Activated T-cell treated with anti-CD3 and anti-CD28 coated beads, Interleukin-2, amount 50 U/mL, for 48 hours (primary cell): ENCODE measurements around the gene CA6.
A peak's percentile ranks its signal among the peaks of the same experiment; 100 is the strongest.
"Not testable (repeated sequence)": the region's sequence is repeated elsewhere in the genome, so short reads cannot be mapped to it uniquely, and the experiment has no call there.

ENCODE experiments used
- DNase-seq, 2 experiments: peaks; one replicate each; pipeline ENCODE4 v3.0.0-alpha.2; 2020

Gene CA6

DNA sequence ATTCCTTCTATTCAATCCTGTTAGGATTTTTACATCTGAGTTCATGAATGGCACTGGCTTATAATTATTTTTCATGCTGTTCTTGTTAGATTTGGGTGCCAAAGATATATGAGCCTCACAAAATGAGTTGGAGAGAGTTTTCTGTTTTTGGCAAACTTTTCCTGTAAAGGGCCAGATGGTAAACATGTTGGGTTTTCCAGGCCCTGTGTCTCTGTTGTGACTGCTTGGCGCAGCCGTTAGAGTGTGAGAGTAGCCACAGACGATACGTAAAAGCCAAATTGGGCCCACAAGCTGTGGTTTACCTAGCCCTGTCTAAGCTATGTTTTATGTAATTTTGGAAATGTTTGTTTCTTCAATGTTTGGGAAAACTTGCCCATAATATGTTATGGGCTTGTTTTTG is 15.6 kb upstream of the CA6 start:
- no peak for DNase-seq

DNA sequence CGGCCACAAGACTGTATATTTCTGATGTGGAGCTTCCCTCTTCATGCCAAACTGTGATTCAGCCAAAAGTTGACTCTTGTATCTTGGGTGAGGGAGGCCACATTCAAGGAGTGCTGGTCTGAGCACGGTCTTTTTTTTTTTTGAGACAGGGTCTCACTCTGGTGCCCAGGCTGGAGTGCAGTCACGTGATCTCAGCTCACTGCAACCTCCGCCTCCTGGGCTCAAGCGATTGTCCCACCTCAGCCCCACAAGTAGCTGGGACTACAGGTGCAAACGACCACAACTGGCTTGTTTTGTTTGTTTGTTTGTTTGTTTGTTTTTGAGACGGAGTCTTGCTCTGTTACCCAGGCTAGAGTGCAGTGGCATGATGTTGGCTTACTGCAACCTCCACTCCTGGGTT is 8.6 kb upstream of the CA6 start:
- DNase-seq, result not testable (repeated sequence)

DNA sequence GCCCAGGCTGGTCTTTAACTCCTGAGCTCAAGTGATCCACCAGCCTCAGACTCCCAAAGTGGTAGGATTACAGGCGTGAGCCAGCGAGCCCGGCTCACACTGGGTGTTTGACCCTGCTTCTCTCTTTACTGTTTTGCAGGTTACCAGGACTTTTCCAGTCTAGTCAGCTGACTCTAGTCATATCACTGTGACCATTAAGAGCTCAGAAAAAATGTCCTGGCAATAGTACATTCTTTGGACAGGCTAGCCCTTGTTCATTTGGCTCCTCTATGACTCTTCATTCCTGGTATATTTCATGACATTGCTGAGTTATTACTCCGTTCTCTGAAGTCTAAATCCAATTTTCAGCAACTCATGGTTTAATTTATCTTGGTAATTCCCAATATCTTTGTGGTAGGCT is 8.0 kb upstream of the CA6 start:
- DNase-seq, result no peak

DNA sequence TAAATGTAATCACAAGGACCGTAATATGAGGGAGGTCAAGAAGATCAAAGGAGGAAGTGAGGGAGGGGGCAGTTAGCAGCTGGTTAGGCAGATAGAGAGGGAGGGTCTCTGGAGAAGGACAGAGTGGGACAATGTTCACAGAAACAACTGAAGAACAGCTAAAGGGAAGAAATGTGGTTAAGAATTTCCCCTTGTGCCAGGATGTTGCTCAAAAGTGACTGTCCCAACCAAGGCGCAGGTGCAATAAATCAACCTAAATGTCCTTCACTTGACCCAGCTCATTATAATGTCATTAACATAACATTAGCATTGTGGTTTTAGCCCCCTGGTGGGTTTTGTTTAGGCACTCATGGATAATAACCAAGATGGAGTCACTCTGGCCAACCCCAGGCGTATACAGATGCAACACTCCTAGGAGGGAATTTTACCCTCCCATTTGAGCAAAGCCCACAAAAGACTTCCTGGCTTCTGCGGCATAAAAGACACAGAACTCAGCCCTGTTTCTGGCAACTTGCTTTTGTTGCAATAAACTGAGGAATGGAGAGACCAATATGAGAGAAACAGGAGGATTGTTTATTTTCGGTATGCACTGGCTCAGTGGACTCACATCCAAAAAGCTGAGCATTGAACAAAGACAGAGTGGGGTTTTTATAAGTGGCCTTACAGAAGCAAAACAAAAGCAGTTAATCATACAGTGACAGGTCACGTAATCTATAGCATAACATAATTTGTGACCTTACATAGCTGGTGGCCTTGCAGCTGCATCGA is 7.3 kb upstream of the CA6 start:
- no peak for DNase-seq

DNA sequence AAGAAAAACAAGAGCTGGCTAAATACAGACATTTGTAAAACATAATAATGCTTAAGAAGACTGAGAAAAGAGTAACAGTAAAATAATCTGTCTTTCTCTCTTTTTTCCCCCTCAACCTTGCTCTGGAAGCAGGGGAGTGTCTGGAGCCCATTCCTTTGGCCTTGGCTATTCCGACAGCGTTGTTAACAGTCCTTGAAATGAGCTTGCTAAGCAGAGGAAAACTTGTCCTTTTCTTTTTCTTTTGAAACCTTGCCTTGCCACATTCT is 6.7 kb upstream of the CA6 start:
- DNase-seq, result no peak

DNA sequence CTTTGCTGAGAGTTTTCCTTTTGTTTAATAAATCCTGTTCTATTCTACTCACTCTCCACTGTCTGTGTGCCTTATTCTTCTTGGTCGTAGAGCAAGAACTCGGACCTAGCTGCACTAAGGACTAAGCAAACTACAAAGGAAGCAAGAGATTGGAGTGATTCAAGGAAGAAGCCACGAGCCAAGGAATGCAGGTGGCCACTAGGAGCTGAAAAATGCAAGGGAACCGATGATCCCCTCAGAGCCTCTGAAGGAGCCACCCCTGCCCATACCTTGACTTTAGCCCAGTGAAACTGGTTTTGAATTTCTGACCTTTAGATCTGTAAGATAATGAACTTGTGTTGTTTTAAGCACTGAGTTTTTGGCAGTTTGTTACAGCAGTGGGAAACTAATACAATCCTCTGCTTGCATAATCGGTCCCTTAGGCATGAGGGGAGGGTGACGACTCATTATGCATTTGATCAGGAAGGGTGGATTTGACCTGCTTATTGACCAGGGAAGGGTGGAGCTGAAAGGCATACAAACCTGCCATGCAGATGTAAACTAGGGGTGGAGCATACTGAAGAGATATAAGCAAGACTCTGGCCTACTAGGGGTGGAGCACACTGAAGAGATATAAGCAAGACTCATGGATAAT is 6.2 kb upstream of the CA6 start:
- DNase-seq, result no peak

DNA sequence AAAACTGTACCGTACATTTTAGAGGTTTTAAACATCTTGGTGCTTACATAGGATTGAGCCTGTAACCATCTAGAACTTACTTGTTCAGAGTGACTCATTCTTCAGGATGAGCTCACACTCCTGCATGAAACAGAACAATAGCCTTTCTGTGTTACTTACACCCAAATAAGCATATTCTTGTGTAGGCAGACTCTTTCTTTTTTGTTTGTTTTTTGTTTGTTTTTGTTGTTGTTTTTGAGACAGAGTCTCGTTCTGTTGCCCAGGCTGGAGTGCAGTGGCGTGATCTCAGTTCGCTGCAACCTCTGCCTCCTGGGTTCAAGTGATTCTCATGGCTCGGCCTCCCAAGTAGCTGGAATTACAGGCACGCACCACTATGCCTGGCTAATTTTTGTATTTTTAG is 3.8 kb upstream of the CA6 start:
- DNase-seq, result no peak

DNA sequence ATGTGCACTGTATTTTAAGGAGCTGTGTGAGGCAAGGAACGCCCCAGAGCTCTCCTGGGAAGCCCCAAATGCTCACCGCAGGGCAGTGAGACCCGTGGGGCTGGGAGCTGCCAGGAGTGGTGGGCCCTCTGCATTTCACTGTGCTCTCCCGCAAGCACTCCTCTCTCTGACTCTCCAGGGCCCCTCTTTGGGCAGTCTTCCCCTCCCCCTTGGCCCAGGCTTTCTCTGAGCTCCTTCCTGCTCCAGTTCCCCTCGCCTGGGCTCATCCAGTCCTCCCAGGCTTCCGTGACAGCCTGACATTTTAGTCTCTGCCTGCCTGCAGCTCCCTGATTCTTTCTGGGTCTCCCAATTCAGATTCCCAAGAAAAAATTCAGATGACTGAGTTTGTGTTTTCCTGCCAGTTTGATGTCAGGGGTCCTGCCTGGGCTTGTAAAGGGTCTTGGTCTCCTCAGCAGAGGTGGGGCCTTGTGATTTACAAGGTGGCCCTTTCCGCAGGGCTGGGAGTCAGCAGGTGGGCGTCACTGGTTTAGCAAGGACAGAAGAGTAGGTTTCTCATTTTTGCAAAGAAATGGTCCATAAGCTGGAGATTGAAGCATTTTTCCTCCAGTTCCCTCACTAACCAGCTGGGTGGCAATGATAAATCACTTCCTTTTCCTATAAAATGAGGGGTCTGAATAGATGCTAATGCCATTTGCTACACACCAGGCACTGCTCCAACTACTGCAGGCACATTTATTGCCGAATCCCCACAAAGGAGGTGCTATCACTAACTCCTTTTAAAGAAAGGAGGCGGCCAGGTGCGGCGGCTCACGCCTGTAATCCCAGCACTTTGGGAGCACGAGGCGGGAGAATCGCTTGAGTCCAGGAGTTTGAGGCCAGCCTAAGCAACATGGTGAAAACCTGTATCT is 1.9 kb upstream of the CA6 start:
- no peak for DNase-seq

DNA sequence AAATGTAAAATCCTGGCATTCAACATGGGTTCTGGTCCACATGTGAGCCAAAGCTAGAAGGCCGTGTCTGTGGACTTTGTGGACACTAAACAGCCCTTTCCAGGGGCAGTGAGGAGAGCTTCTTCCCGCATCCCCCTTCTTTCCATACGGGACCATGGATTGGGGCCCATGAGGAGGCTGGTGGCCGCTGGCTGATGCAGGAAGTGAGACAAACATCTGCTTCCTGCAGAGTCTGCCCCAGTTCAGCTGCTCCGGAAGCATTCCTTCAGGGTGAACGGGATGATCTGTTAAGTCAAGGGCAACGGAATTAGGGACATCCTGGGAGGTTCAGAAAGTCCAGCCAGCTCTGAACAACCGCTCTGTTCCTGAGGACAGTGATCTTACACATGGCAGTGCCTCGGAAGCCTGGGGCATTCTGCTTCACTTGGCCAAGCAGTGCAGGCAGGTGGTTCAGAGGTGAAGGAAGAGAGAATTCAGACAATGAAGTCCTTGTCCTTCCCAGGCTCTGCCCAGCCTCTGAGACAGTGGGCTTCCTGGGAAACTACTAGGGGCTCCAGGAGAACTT is 1.5 kb downstream of the CA6 start:
- DNase-seq, result peak; percentile 58 to 61

DNA sequence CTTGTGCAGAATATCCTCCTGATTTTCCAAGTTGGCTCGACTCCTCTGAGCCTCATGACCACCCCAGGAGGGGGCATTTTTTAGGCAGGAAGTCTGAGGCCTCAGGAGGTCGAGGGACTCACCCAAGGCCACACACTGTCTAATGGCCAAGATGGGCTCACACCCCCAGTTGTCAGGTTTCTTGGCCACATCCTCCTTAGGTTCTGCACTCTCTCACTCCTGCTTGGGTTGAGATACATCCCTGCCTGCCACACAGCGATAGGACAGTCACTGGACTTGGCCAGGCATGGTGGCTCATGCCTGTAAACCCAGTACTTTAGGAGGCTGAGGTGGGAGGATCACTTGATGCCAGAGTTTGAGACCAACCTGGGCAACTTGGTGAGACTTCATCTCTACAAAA is 4.6 kb downstream of the CA6 start:
- DNase-seq, result no peak

DNA sequence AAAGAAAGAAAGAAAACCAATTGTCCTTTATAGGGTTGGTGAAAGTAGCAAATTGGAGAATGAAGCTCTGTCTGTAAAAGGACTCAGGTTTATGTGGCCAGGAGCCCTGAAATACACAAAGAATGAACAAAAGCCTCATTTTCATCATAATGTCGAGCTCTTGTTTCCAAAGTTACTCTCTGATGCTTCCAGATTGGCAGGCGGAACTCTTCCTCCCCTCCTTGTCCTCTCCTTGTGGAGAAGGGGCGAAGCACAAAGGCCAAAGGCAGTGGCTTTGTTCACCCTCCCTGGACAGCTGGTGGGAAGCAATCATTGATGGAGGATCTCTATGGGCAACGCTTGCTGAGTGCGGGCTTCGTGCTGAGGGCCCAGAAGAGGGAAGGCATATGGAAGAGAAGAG is 5.6 kb downstream of the CA6 start:
- no peak for DNase-seq

DNA sequence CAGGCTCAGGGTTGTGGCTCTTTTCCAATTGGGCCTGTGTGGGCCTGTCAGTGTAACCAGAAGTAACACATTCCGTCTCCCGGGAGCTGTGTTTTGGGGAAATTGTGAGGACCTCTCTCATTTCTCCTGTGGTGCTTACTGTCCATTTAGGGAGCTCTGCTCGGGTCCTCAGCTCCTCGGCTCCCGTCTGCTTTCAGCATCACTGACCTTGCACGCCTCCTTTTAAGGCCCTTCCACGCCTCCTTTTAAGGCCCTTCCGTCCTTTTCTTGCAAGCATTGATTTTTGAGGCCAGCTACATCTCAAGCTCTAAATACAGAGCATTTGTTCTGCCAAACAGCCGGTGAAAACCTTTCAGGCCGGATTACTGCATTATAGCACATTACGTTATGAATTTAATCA is 9.7 kb downstream of the CA6 start:
- DNase-seq, result no peak

DNA sequence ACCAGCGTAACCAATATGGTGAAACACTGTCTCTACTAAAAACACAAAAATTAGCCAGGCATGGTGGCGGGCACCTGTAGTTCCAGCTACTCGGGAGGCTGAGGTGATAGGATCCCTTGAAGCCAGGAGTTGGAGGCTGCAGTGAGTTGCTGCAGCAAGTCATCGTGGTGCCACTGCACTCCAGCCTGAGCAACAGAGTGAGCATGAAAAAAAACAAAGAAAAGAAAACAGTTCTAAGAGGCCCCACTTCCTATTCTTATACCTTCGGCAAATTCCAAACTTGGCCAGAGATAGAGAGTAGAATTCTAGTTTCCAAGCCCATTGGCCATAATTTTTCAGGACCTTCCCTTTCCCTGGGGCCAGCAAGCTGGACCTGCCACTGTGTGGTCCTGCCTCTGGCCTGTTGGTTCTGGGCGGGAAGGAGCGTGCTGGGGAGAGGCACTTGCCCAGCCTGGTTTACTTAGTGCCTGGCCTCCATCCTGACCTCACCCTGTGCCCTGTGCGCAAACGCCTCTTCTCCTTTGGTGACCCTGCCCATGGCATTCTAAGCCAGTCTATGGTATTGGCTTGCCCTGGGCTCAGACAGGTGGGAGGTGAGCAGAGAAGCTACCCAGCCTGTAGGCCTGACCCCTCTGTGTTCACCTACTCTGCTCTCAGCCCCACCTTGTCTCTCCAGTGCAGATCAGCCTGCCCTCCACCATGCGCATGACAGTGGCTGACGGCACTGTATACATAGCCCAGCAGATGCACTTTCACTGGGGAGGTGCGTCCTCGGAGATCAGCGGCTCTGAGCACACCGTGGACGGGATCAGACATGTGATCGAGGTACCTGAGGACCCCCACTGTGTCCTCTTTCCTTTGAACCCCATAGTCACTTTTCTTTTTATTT is 11.0 kb downstream of the CA6 start:
- DNase-seq, result no peak

DNA sequence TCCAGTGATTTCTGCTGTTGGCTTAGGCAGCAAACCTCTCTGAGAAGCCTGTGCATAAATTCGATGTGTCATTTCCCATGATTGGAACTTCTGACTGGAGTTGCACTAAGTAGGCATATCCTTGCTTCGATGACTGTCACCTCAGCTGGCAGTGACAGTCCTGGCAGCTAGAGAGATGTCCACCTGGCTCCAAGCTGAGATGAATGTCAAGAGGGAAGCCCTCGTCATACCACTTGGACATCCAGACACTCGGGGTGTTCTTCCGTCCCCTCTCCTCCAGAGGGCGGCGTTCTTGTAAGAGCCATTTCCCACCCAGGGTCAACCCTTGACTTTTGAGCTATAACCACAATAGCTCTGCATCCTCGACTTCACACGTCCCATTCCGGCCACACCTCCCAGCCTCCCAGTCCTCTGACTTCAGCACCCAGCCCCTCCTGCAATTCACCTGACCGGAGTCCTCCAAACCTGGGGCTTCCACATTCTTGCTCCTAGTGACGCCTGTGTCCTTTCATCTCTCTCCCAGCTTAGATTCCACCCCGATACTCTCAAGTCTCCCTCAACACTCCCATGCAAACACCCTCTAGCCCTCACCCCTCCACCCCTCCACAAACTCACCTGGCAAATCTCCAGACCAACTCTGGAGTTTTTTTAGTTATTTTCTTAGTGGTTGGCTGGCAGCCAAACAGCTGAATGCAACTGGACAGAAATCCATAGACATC is 17.3 kb downstream of the CA6 start:
- peak; percentile 73 to 75 for DNase-seq

DNA sequence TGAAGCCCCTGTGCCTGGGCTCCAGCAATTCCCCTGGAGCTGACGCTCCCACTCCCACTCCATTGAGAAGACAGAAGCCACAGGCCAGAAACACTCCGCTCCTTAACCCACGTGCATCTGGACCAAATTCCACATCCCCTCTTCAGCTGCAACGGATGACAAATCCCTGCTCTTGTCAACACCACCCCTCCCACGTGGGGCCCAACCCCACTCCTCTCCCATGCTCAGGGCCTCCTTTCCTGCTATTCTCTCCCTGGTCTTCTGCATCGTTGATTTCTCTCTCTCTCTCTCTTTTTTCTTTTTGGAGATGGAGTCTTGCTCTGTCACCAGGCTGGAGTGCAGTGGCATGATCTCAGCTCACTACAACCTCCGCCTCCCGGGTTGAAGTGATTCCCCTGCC is 18.3 kb downstream of the CA6 start:
- DNase-seq, result no peak

DNA sequence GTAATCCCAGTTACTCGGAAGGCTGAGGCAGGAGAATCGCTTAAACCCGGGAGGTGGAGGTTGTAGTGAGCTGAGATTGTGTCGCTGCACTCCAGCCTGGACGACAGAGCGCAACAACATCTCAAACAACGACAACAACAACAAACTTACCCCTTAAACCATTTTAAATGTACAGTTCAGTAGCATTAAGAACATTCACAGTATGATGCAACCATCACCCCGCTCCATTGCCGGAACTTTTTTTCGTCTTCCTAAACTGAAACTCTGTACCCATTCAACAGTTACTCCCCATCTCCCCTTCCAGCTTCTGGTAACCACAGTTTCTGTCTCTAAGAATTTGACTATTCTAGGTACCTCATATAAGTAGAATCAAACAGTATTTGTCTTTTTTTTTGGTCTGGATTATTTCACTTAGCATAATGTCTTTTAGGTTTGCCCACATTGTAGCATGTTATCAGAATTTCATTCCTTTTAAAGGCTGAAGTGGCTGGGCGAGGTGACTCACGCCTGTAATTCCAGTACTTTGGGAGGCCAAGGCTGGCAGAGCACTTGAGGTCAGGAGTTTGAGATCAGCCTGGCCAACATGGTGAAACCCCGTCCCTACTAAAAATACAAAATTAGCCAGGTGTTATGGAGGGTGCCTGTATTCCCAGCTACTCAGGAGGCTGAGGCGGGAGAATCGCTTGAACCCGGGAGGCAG is 19.6 kb downstream of the CA6 start:
- no peak for DNase-seq

DNA sequence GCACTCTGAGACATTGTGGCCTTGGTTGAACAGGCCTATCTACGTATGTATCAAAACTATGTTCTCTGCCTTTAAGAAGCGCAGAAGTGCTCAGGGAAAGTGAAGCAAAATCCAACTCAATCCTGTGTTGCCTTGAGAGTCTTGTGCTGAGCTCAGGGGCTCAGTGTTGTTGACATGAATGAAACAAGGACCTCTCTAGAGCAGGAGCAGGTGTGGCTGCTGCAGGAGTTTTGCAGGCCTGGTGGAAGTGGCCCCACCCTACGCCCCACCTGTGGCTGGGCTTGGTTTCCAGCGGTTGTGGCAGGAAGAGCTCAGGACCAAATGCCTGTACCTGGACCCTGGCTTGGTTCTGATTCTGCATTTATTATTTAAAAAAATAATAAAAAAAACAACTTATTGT is 20.9 kb downstream of the CA6 start:
- no peak for DNase-seq

DNA sequence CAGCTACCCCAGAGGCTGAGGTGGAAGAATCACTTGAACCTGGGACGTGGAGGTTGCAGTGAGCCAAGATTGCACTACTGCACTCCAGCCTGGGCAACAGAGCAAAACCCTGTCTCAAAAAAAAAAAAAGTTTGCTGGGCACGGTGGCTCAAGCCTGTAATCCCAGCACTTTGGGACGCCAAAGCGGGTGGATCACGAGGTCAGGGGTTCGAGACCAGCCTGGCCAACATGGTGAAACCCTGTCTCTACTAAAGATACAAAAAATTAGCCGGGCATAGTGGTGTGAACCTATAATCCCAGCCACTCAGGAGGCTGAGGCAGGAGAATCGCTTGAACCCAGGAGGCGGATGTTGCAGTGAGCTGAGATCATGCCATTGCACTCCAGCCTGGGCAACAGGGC is 23.2 kb downstream of the CA6 start:
- not testable (repeated sequence) for DNase-seq

DNA sequence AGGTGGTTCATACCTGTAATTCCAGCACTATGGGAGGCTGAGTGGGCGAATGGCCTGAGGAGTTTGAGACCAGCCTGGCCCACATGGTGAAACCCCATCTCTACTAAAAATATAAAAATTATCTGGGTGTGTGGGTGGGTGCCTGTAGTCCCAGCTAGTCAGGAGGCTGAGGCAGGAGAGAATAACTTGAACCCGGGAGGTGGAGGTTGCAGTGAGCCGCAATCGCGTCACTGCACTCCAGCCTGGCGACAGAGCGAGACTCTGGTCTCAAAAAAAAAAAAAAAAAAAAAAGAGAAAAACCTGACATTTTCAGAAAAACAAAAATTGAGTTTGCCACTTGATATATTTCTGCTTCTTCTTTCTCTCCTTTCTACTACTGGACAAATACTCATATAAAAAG is 24.3 kb downstream of the CA6 start:
- DNase-seq, result no peak

DNA sequence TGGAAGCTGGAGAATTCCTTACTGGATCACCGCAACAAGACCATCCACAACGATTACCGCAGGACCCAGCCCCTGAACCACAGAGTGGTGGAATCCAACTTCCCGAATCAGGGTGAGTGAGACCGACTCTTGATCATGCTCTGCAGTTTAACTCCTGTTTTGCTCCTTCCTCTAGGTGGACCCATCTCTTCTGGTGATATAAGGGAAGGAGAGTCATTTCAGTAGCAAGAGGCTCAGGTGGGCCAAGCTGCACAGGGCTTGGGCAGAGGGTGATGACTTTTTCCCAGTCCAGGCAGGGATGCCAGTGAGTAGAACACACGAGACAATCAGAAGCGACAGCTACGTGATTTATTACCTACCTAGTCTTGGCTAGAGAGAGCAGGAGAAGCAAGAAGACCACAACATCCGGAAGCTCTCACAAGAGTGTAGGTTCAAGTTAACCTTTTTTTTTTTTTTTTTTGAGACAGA is 25.2 kb downstream of the CA6 start:
- DNase-seq, result peak; percentile 67 to 71

DNA sequence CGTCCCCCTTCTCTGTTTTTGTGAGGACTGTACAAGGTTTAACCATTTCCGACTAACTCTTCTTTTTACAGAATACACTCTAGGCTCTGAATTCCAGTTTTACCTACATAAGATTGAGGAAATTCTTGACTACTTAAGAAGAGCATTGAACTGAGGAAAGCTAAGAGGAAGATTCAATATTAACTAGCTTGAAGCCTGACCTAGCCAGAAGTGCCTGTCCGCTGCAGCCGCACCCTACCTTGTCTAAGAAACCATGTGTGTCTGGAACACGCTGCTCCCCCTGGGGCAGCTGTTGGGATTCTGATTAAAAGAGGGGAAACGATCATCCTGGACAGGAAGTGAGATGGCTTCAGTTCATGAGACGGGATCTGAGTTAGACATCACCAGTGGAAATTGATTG is 28.9 kb downstream of the CA6 start:
- no peak for DNase-seq
